Left lung (tissue), 10 donors: ENCODE data around the gene BCL3. TPM values are rescaled to one million over a fixed set of nuclear protein-coding genes. Genes with fewer than 3 reads are reported as not detected.
A peak's percentile ranks its signal among the peaks of the same experiment; 100 is the strongest.
"Not testable (repeated sequence)": the region's sequence is repeated elsewhere in the genome, so short reads cannot be mapped to it uniquely, and the experiment has no call there.

Experiments used
- ATAC-seq: fragments of 200-7000 bp; cut with Tn5 transposase; one replicate; pipeline ENCODE4 v1.9.1; 2020; ENCODE audit warnings: moderate library complexity
- DNase-seq, 4 donors: peaks; one replicate each; pipeline ENCODE4 v3.0.0-alpha.2; 2013 to 2020
- H3K27ac ChIP-seq, 2 donors: fragments of 200-600 bp; sonication (generic) in 1 of 2; one replicate each; pipeline versions ENCODE4 v1.5.0 to v1.8.0; 2020 to 2021
- H3K27me3 ChIP-seq, 2 donors: fragments of 200-600 bp; sonication (generic) in 1 of 2; one replicate each; pipeline versions ENCODE4 v1.5.0 to v1.8.0; 2020 to 2021
- H3K36me3 ChIP-seq, 2 donors: fragments of 200-600 bp; sonication (generic) in 1 of 2; one replicate each; pipeline versions ENCODE4 v1.5.0 to v1.8.0; 2020 to 2021
- H3K4me1 ChIP-seq, 2 donors: fragments of 200-600 bp; one replicate each; pipeline ENCODE4 v1.8.0; 2021
- H3K4me3 ChIP-seq, 2 donors: fragments of 200-600 bp; sonication (generic) in 1 of 2; one replicate each; pipeline versions ENCODE4 v1.5.0 to v1.8.0; 2020 to 2021; ENCODE audit warnings: mild to moderate bottlenecking in 1 of 2
- H3K9me3 ChIP-seq, 2 donors: fragments of 200-600 bp; sonication (generic) in 1 of 2; one replicate each; pipeline versions ENCODE4 v1.5.0 to v1.8.0; 2020 to 2021
- CTCF ChIP-seq, 2 donors: fragments of 200-600 bp; sonication (generic) in 1 of 2; IDR thresholded peaks; one replicate each; pipeline versions ENCODE4 v1.5.0 to v1.8.0; 2021; ENCODE audit warnings: antibody characterized with exemption in 2 of 2
- intact Hi-C, 2 donors: fragments of 100-400 bp; cut with DNase I; formaldehyde crosslinking; loops; one replicate each; pipeline versions ENCODE4 v1.11.2 to v1.14.2; 2022
- polyA plus RNA-seq, 6 donors: library from polyadenylated mRNA; unstranded; fragments of 120-200 nt; gene quantifications; one replicate each; pipeline ENCODE4 v1.2.1, GENCODE V29; 2013; ENCODE audit not compliant: insufficient read length in 6 of 6
- total RNA-seq, 2 donors: library from RNA; stranded (reverse); fragmentation: NEBNext Ultra II Directional; extraction: Animal tissue kit (Norgen Biotek cat#: 25700); gene quantifications; one replicate each; pipeline ENCODE4 v1.2.1, GENCODE V29; 2021
- donor health status: DM: no; HTN: yes; CAD: no.
- donor health status: DM: no; HTN: no; CAD: no.

The BCL3 gene
- total and polyA plus RNA-seq, 8 donors = 7.3 to 79.9 (median 13.8) TPM

DNA sequence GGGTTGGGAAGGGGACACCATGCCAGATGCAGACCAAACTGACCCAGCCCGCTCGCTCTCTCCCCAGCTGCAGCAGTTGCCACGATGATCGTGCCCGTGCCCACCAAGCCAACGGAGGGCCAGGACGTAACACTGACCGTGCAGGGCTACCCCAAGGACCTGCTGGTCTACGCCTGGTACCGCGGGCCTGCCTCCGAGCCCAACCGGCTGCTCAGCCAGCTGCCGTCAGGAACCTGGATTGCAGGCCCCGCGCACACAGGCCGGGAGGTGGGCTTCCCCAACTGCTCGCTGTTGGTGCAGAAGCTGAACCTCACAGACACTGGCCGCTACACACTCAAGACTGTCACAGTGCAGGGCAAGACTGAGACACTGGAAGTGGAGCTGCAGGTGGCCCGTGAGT lies 40.7 kb upstream of the BCL3 start:
- ATAC-seq (no peak), DNase-seq (no peak)
- no peaks in the 10 kb centered on the region for H3K4me1 ChIP-seq
- no peaks in the 10 kb centered on the region for H3K36me3 ChIP-seq
- H3K4me3 ChIP-seq = no peak overlapping the region
- intact Hi-C loops = no loop called here
- H3K27ac ChIP-seq = no peak overlapping the region
- no peaks in the 10 kb centered on the region for H3K9me3 ChIP-seq
- no peaks in the 10 kb centered on the region for H3K27me3 ChIP-seq
- no peak for TF ChIP-seq CTCF (IDR thresholded peaks at IDR 0.05)

GRCh38 chr19:44708940-44709339 lies 39.6 kb upstream of the BCL3 start:
- Histone ChIP-seq H3K27ac (no peak overlapping the region), H3K27me3 (no peaks in the 10 kb centered on the region), H3K4me3 (no peak overlapping the region), H3K9me3 (no peaks in the 10 kb centered on the region), H3K36me3 (no peaks in the 10 kb centered on the region), H3K4me1 (no peaks in the 10 kb centered on the region)
- ATAC-seq (no peak), DNase-seq (no peak)
- TF ChIP-seq CTCF (IDR thresholded peaks at IDR 0.05) = no peak
- intact Hi-C loops = no loop called here

DNA sequence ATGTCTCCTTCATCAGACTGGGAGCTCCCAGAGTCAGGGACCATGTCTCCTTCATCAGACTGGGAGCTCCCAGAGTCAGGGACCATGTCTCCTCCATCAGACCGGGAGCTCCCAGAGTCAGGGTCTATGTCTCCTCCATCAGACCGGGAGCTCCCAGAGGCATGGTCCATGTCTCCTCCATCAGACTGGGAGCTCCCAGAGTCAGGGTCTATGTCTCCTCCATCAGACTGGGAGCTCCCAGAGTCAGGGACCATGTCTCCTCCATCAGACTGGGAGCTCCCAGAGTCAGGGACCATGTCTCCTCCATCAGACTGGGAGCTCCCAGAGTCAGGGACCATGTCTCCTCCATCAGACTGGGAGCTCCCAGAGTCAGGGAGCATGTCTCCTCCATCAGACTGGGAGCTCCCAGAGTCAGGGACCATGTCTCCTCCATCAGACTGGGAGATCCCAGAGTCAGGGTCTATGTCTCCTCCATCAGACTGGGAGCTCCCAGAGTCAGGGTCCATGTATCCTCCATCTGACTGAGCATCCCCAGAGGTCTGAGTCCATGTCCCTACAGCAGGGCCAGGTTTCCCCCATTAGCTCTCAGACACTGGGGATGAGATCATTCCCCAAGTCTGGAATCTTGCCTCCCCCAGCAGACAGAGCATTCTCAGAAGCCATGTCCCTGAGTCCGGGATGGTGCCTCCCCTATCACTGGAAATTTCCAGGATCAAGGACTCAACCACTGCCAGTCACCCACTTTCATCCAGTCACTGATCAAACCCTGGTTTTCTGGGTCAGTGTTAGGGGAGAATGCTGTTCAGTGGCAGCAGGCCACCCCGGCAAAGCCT lies 38.9 kb upstream of the BCL3 start:
- H3K36me3 ChIP-seq, H3K9me3 ChIP-seq, H3K4me3 ChIP-seq, intact Hi-C loops, H3K27ac ChIP-seq, H3K27me3 ChIP-seq, H3K4me1 ChIP-seq, ATAC-seq, DNase-seq: not testable (repeated sequence)

DNA sequence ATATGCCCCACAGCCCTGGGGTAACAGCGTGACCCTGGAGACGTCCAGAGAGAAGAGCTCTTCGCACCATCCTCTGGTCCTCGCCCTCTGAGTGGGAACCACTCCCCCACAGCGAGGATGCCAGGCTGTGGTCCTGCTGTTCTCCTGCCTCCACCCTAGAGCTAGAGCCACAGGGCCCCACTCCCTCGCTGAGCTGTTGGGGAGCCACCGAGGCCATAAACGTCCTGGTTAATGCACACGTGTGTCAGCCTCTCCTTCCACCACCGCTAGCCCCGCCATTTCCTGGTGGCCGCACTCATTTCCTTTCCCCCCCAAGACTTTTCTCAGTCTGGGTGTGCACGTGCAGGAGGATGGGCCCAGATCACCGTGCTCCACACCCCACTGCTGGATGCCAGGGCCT lies 38.0 kb upstream of the BCL3 start:
- TF ChIP-seq CTCF (IDR thresholded peaks at IDR 0.05) = no peak
- no peaks in the 10 kb centered on the region for H3K4me1 ChIP-seq
- H3K36me3 ChIP-seq = no peaks in the 10 kb centered on the region
- ATAC-seq = no peak
- peaks cover 0 to 8% of the 10 kb centered on the region in 2 donors for H3K9me3 ChIP-seq
- H3K4me3 ChIP-seq = no peak overlapping the region
- intact Hi-C loops = no loop called here
- DNase-seq = no peak
- H3K27ac ChIP-seq = no peak overlapping the region
- H3K27me3 ChIP-seq = no peaks in the 10 kb centered on the region

DNA sequence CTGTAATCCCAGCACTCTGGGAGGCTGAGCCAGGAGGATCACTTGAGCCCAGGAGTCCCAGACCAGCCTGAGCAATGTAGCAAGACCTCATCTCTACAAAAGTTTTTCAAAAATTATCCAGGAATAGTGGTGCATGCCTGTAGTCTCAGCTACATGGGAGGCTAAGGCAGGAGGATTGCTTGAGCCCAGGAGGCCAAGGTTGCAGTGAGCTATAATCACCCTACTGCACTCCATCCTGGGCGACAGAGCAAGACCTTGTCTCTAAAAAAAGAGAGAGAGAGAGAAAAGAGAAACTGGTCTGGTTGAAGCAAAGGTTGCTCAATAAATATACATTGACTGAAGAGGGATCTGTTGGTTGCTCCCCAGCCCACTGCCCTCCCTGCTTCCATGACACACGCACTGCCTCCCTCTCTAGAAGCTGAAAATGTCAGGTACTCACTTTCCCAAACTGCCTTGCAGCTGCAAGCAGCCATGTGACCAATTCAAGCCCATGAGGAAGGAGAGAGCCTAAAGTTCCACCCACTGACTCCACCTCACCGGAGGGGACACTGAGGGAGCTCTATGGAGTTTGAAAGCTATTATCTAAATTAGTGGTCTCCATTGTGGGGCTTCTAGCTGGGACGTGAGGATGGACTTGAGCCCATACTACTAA lies 35.5 kb upstream of the BCL3 start:
- Histone ChIP-seq H3K4me3 (no peak overlapping the region), H3K36me3 (no peaks in the 10 kb centered on the region), H3K27me3 (no peaks in the 10 kb centered on the region), H3K9me3 (peaks cover 0 to 10% of the 10 kb centered on the region in 2 donors), H3K4me1 (peaks cover 0 to 10% of the 10 kb centered on the region in 2 donors), H3K27ac (no peak overlapping the region)
- intact Hi-C loops = no loop called here
- DNase-seq = no peak
- peak; percentile 45 for ATAC-seq
- TF ChIP-seq CTCF (IDR thresholded peaks at IDR 0.05) = no peak
